CD4-positive, alpha-beta T cell treated with Interleukin-21 for 1 hour (primary cell): ENCODE results near the gene NRARP.
A peak's percentile ranks its signal among the peaks of the same experiment; 100 is the strongest.
"Not testable (repeated sequence)": the region's sequence is repeated elsewhere in the genome, so short reads cannot be mapped to it uniquely, and the experiment has no call there.

Experiments used
- DNase-seq: peaks from one replicate; pipeline ENCODE4 v3.0.0-alpha.2; 2020

The NRARP gene

GRCh38 chr9:137302118-137302448, at the start of gene NRARP:
TSS of gene NRARP (minus strand) at chr9:137302271. CDS start at chr9:137301928, 343 bp downstream.
- DNase-seq, result peak; percentile 92

GRCh38 chr9:137350696-137351584, 48.9 kb upstream of the NRARP start:
- DNase-seq, result no peak

GRCh38 chr9:137349471-137350033, 47.5 kb upstream of the NRARP start:
- no peak for DNase-seq

- no peak for DNase-seq
Observed at GRCh38 chr9:137348769-137349470, 46.8 kb upstream of the NRARP start.

DNA sequence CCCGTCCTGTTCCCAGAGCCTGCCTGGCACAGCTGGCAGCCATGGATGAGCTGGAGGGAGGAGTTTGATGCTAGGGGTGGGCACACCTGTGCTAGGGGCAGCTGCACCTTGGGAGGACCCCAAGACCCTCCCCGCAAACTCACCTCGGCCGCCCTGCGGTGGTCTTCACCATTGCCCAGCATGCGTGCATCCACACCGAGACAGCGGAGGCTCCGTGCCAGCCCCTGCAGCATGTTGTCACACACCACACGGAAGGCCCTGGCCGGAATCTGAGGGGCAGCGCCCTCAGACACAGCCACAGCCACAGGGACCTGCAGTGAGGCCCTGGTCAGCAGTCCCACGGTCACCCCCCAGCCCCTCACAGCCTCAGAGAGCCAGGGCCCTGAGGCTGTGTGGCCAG, 45.9 kb upstream of the NRARP start:
- DNase-seq, result no peak

DNA sequence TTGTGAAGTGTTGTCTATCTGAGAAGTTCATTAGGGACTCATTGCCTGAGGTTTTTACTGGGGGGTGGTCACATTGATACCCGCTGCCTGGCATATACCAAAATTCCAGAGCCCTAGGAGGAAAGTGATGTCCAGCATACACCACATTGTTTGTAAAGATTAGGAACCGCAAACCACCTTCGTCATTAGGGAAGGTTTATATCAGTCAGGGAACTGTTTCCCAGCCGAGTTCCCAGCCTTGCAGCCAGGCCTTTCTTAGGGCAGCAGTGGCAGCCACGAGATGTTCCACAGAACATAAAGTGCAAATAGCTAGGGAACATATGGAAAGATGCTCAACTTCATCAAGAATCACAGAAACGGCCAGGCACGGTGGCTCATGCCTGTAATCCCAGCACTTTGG, 40.4 kb upstream of the NRARP start:
- no peak for DNase-seq

DNA sequence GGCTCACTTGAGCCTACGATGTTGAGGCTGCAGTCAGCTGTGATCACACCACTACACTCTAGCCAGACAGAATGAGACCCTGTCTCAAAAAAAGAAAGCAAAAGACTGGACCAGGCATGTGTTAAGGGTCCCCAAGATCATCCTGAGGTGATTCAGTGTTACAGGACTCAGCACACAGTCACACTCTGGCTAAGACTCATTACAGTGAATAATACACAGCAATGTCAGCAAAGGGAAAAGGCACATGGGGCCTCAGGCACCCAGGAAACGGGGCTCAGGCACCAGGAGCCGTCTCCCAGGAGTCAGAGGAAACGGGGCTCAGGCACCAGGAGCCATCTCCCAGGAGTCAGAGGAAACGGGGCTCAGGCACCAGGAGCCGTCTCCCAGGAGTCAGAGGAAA, 39.2 kb upstream of the NRARP start:
- DNase-seq, result no peak

GRCh38 chr9:137339908-137340462, 37.9 kb upstream of the NRARP start:
- DNase-seq, result not testable (repeated sequence)

DNA sequence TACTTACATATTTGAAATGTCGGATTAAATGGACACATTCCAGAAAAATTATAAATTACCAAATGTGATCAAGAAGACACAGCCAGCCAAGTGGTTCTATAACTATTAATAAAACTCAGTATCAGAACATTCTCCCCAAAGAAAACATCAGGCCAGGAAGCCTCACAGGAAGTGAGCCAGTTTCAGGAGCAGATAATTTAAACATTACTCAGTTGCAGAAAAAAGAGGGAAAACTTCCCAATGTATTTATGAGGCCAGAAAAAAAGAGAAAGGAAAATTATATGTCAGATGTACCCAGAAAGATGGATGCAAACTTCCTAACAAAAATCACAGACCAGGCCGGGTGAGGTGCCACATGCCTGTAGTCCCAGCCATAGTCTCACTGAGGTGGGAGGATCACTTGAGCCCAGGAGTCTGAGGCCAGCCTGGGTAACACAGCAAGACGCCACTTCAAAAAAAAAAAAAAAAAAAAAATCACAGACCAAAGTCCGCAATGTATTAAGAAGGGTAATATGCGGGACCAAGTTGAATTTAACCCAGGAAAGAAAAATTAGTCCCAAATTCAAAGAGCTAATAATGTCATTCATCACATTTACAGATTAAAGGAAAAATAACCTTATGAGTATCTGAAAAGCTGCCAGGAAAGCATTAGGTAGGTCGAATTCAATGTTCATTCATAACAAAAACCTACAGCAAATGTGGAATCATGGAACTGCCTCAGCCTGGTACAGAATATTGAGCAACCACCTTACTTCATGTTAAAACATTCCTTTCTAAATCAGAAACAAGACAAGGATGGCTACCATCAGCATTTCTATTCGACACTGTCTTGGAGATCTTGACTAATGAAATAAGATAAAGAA, 37.2 kb upstream of the NRARP start:
- no peak for DNase-seq

DNA sequence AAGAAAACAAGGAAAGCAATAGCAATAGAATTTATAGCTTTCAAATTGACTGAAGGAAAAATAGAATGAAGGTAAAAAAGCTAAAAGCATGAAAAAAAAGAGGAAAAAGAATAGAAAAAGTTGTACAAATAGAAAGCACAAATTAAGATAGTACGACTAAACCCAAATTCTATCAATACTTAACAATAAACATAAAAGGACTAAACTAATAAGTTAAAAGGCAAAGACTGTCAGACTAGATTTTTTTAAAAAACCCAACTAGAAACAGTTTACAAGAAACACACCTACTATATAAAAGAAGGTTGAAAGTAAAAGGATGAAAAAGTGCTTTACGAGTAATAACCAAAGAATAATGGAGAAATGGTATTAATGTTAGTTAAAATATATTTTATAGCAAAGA, 34.7 kb upstream of the NRARP start:
- DNase-seq, result no peak

GRCh38 chr9:137333016-137333671, 31.1 kb upstream of the NRARP start:
- DNase-seq, result no peak

DNA sequence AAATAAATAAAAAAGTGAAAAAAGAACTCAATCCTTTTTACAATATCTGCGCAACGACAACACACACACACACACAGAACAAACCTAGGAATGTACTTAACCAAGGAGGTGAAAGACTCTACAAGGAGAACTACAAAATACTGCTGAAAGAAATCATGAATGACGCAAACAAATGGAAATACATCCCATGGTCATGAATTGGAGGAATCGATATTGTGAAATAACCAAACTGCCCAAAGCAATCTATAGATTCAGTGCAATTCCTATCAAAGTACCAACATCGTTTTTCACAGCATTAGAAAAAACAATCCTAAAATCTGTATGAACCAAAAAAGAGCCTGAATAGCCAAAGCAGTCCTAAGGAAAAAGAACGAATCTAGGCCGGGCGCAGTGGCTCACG, 29.9 kb upstream of the NRARP start:
- DNase-seq, result no peak

- DNase-seq, result no peak
Observed at GRCh38 chr9:137330689-137331088, 28.6 kb upstream of the NRARP start.

DNA sequence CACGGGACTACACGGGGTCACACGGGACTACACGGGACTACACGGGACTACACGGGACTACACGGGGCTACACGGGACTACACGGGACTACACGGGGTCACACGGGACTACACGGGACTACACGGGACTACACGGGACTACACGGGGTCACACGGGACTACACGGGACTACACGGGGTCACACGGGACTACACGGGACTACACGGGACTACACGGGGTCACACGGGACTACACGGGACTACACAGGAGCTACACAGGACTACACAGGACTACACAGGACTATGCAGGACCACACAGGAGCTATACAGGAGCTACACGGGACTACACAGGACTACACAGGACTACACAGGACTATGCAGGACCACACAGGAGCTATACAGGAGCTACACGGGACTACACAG, 27.5 kb upstream of the NRARP start:
- DNase-seq, result not testable (repeated sequence)

GRCh38 chr9:137327641-137328550, 25.8 kb upstream of the NRARP start:
- DNase-seq, result peak; percentile 17

DNA sequence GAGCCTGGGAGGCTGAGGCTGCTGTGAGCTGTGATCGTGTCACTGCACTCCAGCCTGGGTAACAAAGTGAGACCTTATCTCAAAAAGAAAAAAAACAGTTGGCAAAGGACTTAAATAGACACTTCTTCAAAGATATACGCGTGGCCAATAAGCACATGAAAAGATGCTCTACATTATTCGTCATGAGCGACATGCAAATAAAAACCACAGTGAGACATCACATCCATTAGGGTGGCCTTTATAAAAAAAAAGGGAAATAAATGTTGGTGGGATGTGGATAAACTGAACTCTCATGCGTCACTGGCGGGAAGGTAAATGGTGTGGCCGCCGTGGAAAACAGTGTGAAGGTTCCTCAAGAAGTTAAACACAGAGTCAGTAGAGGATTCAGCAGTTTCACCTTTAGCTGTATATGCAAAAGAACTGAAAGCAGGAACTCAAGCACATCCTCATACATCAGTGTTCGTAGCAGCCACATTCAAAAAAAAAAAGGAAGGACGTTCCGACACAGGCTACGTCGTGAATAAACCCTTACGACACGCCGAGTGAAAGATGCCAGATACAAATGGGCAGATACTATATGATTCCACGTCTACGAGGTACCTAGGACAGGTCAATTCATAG, 24.5 kb upstream of the NRARP start:
- DNase-seq, result peak; percentile 36

GRCh38 chr9:137325799-137326198, 23.7 kb upstream of the NRARP start:
- no peak for DNase-seq

- no peak for DNase-seq
Observed at GRCh38 chr9:137325124-137325523, 23.1 kb upstream of the NRARP start.

DNA sequence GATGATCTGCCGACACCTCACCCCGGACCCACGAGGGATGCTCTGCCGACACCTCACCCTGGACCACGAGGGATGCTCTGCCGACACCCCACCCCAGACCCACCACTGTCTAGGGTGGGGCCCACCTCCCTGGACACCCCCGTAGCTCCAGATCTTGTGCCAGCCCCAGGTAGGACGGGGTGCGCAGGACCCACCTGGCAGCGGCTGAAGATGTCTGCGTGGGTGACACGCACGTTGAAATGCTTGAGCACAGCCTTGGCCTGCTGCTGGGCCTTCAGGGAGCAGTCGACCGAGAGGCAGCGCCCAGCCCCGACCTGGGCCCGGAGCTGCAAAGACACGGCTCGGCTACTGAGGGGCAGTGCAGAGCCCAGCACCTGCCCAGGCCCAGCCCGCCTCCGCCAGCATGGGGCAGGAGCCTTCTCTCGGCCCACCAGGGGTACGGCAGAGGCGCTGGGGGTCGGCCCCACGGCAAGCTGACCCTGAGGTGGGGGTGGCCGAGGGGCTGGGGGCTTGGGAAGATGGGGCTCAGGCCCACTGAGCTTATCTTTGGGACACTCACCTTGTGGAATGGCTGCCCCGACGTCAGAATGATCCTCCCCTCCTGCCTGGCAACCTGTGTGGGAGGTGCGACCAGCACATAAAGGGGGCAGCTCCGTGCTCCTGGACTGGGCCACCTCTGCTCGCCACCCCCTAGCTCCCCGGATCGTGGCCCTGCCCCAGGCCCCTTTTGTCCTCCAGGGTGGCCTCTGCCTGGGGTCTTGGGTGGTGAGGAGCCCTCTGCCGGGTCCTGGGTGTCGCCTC, 21.7 kb upstream of the NRARP start:
- DNase-seq, result no peak
